OCI-M2 (cell line): ENCODE results near the gene MSMB.
"Not testable (repeated sequence)": the region's sequence is repeated elsewhere in the genome, so short reads cannot be mapped to it uniquely, and the experiment has no call there.

Experiments used
- DNase-seq: peaks from one replicate; lab custom pipeline; 2025; ENCODE audit not compliant: unreplicated experiment; lab: John Stamatoyannopoulos, UW

MSMB gene

GRCh38 chr10:46046261-46046660 lies at the start of gene MSMB:
TSS of gene MSMB (minus strand) at chr10:46046269. CDS start at chr10:46046237, 32 bp downstream.
- no peak for DNase-seq

GRCh38 chr10:46094931-46095750 lies 49.1 kb upstream of the MSMB start:
- DNase-seq = no peak

- DNase-seq = no peak
Observed at GRCh38 chr10:46094197-46094500, 48.1 kb upstream of the MSMB start.

- not testable (repeated sequence) for DNase-seq
Observed at GRCh38 chr10:46093316-46094196, 47.5 kb upstream of the MSMB start.

GRCh38 chr10:46092524-46093081 lies 46.5 kb upstream of the MSMB start:
- DNase-seq = no peak

- DNase-seq = no peak
Observed at GRCh38 chr10:46091828-46092523, 45.9 kb upstream of the MSMB start.

- DNase-seq = no peak
Observed at GRCh38 chr10:46091080-46091827, 45.2 kb upstream of the MSMB start.

GRCh38 chr10:46090258-46090812 lies 44.3 kb upstream of the MSMB start:
- DNase-seq = no peak

GRCh38 chr10:46087381-46087780 lies 41.3 kb upstream of the MSMB start:
- DNase-seq = not testable (repeated sequence)

- no peak for DNase-seq
Observed at GRCh38 chr10:46084321-46085165, 38.5 kb upstream of the MSMB start.

GRCh38 chr10:46080886-46081285 lies 34.8 kb upstream of the MSMB start:
- DNase-seq = no peak

- DNase-seq = no peak
Observed at GRCh38 chr10:46079831-46080585, 33.9 kb upstream of the MSMB start.

- no peak for DNase-seq
Observed at GRCh38 chr10:46077731-46078413, 31.8 kb upstream of the MSMB start.

GRCh38 chr10:46077141-46077554 lies 31.1 kb upstream of the MSMB start:
- no peak for DNase-seq

GRCh38 chr10:46075869-46076268 lies 29.8 kb upstream of the MSMB start:
- no peak for DNase-seq

GRCh38 chr10:46074196-46074946 lies 28.3 kb upstream of the MSMB start:
- DNase-seq = no peak

GRCh38 chr10:46073564-46073963 lies 27.5 kb upstream of the MSMB start:
- no peak for DNase-seq
